Keratinocyte (primary cell): Measurements from ENCODE around the gene SAMM50. TPM values are rescaled to one million over a fixed set of nuclear protein-coding genes. Genes with fewer than 3 reads are reported as not detected.

ENCODE experiments used
- DNase-seq: peaks from one replicate; pipeline ENCODE4 v3.0.0-alpha.2; 2011; ENCODE audit warnings: low read depth, missing footprints, low spot score
- FAIRE-seq: peaks from 2 replicates; lab custom pipeline; 2011; peaks lifted over from hg19 to GRCh38; lab: Jason Lieb, UNC
- H2AFZ ChIP-seq: 2 replicates; pipeline ENCODE4 v1.6.0; 2012; ENCODE audit warnings: low read length, control low read depth, inconsistent platforms; ENCODE audit not compliant: control insufficient read depth
- H3K27ac ChIP-seq: 2 replicates; pipeline ENCODE4 v1.5.1; 2011; ENCODE audit warnings: low read length; ENCODE audit not compliant: control insufficient read depth, insufficient read depth
- H3K27me3 ChIP-seq: 3 replicates; pipeline ENCODE4 v1.6.0; 2011; ENCODE audit warnings: low read length; ENCODE audit not compliant: control insufficient read depth, insufficient read depth; ENCODE audit errors: extremely low read depth
- H3K36me3 ChIP-seq, 2 experiments: 2 replicates in 1 of 2; 3 replicates in 1 of 2; pipeline ENCODE4 v1.5.1; 2011; ENCODE audit warnings: low read length in 2 of 2, mild to moderate bottlenecking in 1 of 2; ENCODE audit not compliant: control insufficient read depth in 2 of 2, insufficient read depth in 2 of 2; ENCODE audit errors: extremely low read depth in 1 of 2
- H3K4me1 ChIP-seq: 3 replicates; pipeline ENCODE4 v1.5.1; 2011; ENCODE audit warnings: low read length; ENCODE audit not compliant: control insufficient read depth, insufficient read depth; ENCODE audit errors: extremely low read depth
- H3K4me2 ChIP-seq: 3 replicates; pipeline ENCODE4 v1.6.0; 2011; ENCODE audit warnings: low read depth, low read length; ENCODE audit not compliant: control insufficient read depth, insufficient read depth; ENCODE audit errors: extremely low read depth
- H3K4me3 ChIP-seq, 3 experiments: fragments of 200-600 bp in 1 of 3; sonication (generic) in 1 of 3; 2 replicates in 2 of 3; 3 replicates in 1 of 3; pipeline ENCODE4 v1.5.1; 2011 to 2016; ENCODE audit warnings: low read length in 3 of 3, mild to moderate bottlenecking in 3 of 3, control low read depth in 2 of 3, inconsistent platforms in 1 of 3, low read depth in 1 of 3, mixed read lengths in 1 of 3, mixed run types in 1 of 3, moderate library complexity in 1 of 3; ENCODE audit not compliant: control insufficient read depth in 2 of 3, insufficient read depth in 2 of 3; ENCODE audit errors: extremely low read depth in 1 of 3
- H3K79me2 ChIP-seq: 2 replicates; pipeline ENCODE4 v1.6.0; 2012; ENCODE audit warnings: low read length; ENCODE audit not compliant: control insufficient read depth, insufficient read depth
- H3K9ac ChIP-seq: 3 replicates; pipeline ENCODE4 v1.6.0; 2011; ENCODE audit warnings: low read length; ENCODE audit not compliant: control insufficient read depth, insufficient read depth; ENCODE audit errors: extremely low read depth
- H3K9me1 ChIP-seq: 3 replicates; pipeline ENCODE4 v1.6.0; 2011; ENCODE audit warnings: low read length; ENCODE audit not compliant: control insufficient read depth, insufficient read depth; ENCODE audit errors: extremely low read depth
- H3K9me3 ChIP-seq: 2 replicates; pipeline ENCODE4 v1.5.1; 2012; ENCODE audit warnings: low read depth, low read length; ENCODE audit not compliant: control insufficient read depth
- H4K20me1 ChIP-seq: 3 replicates; pipeline ENCODE4 v1.6.0; 2011; ENCODE audit warnings: low read length; ENCODE audit not compliant: control insufficient read depth, insufficient read depth; ENCODE audit errors: extremely low read depth
- EZH2 ChIP-seq: IDR thresholded peaks from one replicate; pipeline ENCODE4 v1.6.1; 2012; ENCODE audit warnings: inconsistent platforms, mild to moderate bottlenecking, low read length, moderate library complexity
- dilution Hi-C: fragments of 300-500 bp; cut with MboI; formaldehyde crosslinking; loops from one replicate; pipeline ENCODE4 v1.7.0; 2020; ENCODE audit warnings: low sequenced_read_pairs; ENCODE audit not compliant: extremely low pct_ligation_motif_present
- polyA plus RNA-seq, 5 experiments: library from polyadenylated mRNA; depleted of rRNA in 3 of 5; stranded (reverse) in 3 of 5; stranded (forward) in 1 of 5; unstranded in 1 of 5; fragments of >200 nt; gene quantifications; 1 replicate in 1 of 5; 2 replicates in 3 of 5; 3 replicates in 1 of 5; pipeline versions ENCODE4 v1.2.1 to v1.2.3, GENCODE V29; 2011 to 2012; ENCODE audit warnings: missing spikeins in 2 of 5, low read depth in 1 of 5, low replicate concordance in 1 of 5
- TF ChIP-seq, protein P1 (sequence below), 3 experiments: IDR thresholded peaks in 1 of 3; conservative IDR thresholded peaks in 1 of 3; optimal IDR thresholded peaks in 1 of 3; 2 replicates in 2 of 3; 3 replicates in 1 of 3; pipeline versions ENCODE3 to v1.5.1; 2011; ENCODE audit warnings: low read length in 3 of 3, mild to moderate bottlenecking in 3 of 3, moderate library complexity in 2 of 3, control low read depth in 1 of 3, inconsistent platforms in 1 of 3; ENCODE audit not compliant: insufficient read depth in 2 of 3; ENCODE audit errors: extremely low read depth in 1 of 3

Gene SAMM50
- polyA plus RNA-seq, 1 donor (not counting 4 experiments of a cell fraction or from before 2014, with no cell fraction given), result 54.6 TPM

DNA sequence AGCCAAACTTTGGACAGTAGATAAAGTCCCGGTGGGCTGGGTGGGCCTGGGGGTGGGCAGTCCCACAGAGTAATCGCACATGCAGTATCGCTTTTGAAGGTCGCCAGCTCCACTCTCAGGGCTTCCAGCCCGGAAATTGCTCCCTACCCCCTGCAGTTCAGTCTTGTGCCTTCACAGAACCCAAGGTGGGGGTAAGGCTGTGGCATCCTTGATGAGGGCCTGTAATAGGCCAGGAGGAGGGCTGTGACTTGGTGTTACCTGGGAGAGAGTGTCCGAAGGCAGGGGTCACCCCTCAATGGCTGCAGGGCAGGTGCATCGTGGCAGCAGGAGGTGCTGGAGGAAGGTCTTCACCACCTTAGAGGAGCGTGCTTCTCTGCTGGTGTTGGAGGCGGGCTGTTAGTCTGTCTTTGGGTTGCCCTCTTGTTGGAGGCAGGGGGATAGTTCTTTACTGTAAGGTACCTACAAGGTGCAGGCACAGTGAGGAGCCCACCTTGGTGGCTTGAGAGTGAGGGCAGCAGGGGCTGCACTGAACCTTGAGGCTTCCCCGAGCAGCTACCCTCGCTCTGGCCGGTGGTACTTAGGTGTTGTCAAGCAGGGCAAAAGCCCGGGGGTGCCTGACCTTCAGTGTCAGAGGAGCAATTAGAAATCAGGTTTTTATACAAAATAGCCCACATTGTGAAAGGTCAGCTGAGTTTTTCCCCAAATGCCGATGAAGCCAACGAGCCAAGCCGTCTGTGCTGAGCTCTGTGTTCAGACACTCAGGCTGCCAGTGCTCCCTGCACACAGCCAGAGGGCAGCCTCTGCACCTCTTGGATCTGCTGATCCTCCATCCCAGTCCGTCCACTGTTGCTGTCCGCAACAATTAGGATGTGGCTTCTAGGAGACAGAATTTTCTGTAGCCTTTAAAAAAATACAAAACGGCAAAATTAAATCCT lies 21.9 kb downstream of the SAMM50 start:
- Histone ChIP-seq H2AFZ (no peak overlapping the region), H3K79me2 (no peaks in the 10 kb centered on the region), H3K9me1 (no peaks in the 10 kb centered on the region), H3K4me3 (no peak overlapping the region), H4K20me1 (no peaks in the 10 kb centered on the region), H3K36me3 (peaks cover 33 to 43% of the 10 kb centered on the region in 2 experiments), H3K4me2 (no peak overlapping the region), H3K4me1 (no peaks in the 10 kb centered on the region), H3K27ac (no peak overlapping the region), H3K9ac (no peak overlapping the region), H3K9me3 (no peaks in the 10 kb centered on the region), H3K27me3 (no peaks in the 10 kb centered on the region)
- DNase-seq (no peak), FAIRE-seq (no peak)
- dilution Hi-C loops, result no loop called here
- TF ChIP-seq, protein P1, sequence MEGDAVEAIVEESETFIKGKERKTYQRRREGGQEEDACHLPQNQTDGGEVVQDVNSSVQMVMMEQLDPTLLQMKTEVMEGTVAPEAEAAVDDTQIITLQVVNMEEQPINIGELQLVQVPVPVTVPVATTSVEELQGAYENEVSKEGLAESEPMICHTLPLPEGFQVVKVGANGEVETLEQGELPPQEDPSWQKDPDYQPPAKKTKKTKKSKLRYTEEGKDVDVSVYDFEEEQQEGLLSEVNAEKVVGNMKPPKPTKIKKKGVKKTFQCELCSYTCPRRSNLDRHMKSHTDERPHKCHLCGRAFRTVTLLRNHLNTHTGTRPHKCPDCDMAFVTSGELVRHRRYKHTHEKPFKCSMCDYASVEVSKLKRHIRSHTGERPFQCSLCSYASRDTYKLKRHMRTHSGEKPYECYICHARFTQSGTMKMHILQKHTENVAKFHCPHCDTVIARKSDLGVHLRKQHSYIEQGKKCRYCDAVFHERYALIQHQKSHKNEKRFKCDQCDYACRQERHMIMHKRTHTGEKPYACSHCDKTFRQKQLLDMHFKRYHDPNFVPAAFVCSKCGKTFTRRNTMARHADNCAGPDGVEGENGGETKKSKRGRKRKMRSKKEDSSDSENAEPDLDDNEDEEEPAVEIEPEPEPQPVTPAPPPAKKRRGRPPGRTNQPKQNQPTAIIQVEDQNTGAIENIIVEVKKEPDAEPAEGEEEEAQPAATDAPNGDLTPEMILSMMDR (optimal IDR thresholded peaks at IDR 0.05 in 1 of 3, IDR thresholded peaks at IDR 0.05 in 1 of 3, conservative IDR thresholded peaks at IDR 0.05 in 1 of 3; ENCODE audit: extremely low read depth in 1 of 3, insufficient read depth in 2 of 3, low read length in 3 of 3), result no peak
- TF ChIP-seq EZH2, result no peak

DNA sequence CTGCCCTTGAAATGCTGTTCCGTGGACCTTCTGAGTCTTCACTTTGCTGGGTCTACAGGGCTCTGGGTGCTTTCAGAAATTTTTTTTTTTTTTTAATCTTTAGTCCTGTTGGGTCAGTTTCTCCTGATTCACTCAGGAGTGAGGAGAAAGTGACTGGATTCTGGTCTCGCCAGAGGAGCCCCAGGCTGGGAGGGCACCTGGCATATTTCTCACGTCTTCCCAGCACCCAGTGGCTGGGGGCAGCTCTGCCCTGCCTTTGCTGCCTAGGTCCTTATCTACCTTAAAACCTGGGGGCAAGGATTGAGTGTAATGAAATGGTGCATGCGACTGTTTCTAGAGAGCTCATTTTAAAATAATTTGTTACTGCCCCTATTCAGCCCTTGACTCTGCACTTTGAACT lies 23.3 kb downstream of the SAMM50 start:
- Histone ChIP-seq H3K4me3 (no peak overlapping the region), H3K9me1 (no peaks in the 10 kb centered on the region), H3K27me3 (no peaks in the 10 kb centered on the region), H3K9ac (no peak overlapping the region), H3K4me2 (no peak overlapping the region), H3K27ac (no peak overlapping the region), H3K36me3 (peaks cover 36 to 42% of the 10 kb centered on the region in 2 experiments), H2AFZ (no peak overlapping the region), H4K20me1 (no peaks in the 10 kb centered on the region), H3K9me3 (no peaks in the 10 kb centered on the region), H3K4me1 (no peaks in the 10 kb centered on the region), H3K79me2 (no peaks in the 10 kb centered on the region)
- dilution Hi-C loops, result no loop called here
- DNase-seq (no peak), FAIRE-seq (no peak)
- TF ChIP-seq, protein P1 (optimal IDR thresholded peaks at IDR 0.05 in 1 of 3, IDR thresholded peaks at IDR 0.05 in 1 of 3, conservative IDR thresholded peaks at IDR 0.05 in 1 of 3; ENCODE audit: extremely low read depth in 1 of 3, insufficient read depth in 2 of 3, low read length in 3 of 3), result no peak
- TF ChIP-seq EZH2, result no peak
